ENCODE measurements around the gene HERC5.

The HERC5 gene

DNA sequence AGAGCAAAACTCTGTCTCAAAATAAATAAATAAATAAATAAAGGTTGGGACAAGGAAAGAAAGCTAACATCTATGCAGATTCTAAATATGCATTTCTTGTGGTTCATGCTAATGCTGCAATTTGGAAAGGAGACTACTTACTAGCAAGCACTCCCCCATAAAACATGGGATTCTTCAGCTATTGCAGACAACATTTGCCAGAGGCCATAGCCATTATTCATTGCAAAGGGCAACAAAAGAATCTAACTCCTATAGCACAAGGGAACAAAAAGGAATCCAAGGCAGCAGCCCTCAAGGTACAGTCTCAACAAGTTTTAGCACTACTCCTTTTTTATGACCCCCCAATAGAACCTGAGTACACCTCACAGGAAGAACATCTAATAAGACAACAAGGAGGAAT lies 8.0 kb upstream of the HERC5 start:
- DNase-seq, result no peak

DNA sequence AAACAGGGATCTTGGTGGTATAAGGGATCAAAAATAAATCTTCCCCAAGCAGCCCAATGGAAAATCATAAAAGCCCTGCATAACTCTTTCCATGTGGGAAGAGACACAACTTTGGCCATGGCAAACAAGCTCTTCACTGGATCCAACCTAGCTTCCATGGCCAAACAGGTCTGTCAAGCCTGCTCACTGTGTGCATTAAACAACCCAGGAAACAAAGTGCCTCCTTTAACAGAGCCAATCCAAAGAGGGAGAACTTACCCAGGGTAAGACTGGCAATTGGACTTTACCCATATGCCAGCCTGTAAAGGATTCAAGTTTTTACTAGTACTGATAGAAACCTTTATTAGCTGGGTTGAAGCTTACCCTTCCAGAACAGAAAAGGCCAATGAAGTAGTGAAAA lies 7.6 kb upstream of the HERC5 start:
- no peak for DNase-seq

DNA sequence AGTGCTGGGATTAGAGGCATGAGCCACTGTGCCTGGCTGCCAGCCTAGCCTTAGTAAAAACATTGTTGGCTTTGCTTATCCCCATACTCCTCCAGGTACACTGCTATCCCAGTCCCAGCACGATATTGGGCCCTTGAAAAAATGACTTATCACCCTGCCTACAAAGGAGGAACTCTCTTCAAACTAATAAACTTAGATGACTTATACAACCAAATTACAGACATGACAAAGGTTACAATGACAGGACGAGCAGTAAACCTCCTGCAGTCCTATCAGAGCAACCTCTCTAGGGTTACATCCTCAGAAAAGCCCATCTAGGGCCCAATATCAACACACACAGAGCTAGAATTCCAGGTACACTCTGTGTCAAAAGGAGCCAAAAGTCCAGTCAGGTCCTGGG lies 5.7 kb upstream of the HERC5 start:
- DNase-seq, result no peak

DNA sequence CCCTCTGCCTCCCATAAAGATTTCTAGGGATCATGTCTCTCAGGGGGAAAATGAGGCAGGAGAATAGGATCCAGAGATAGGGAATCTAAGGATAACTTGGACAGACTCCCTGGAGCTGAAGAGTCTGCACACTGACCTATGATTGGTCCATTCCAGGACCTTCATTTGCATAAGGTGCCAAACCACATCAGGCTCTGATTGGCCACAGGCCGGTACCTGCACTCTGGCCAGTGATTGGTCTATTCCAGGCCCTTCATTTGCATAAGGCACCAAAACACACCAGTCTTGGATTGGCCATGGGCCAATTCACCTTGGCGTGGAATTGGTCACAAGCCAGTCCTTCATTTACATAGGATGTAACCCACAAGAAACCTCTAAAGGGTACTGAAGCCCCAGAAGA lies 4.0 kb upstream of the HERC5 start:
- DNase-seq, result no peak

DNA sequence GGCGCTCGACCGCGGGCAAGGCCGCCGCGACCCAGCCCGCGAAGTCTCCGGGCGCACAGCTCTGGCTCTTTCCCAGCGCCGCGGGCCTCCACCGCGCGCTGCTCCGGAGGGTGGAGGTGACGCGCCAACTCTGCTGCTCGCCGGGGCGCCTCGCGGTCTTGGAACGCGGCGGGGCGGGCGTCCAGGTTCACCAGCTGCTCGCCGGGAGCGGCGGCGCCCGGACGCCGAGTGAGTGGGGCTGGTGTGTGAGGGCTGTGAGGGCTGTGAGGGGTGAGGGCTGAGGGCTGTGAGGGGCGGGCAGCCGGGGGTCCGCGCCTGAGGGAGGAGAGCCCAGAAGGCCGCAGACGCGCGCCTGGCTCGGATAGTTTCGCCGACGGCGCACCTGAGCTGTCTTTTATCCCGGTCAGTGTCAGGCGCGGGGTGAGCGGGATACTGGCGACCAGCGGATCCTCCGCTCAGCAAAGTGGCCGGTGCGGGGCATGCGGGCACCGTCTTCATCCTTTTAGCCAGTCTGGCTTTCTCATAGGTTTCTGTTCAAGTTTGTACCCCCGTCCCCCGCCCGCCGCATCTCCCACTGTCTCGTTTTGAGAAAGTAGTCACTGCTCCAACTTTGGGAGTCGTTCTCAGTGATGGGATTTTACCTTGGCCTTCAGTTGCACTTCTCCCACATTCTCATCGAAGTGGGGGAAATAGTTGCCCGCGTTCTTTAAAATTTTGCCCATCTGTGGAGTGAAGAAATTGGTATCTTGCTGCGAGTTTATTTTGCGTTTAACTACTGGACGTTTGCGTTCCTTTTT lies 586 bp downstream of the HERC5 start:
- peak in 3 of 5 donors; percentile 14 to 52 (median 39) for DNase-seq

DNA sequence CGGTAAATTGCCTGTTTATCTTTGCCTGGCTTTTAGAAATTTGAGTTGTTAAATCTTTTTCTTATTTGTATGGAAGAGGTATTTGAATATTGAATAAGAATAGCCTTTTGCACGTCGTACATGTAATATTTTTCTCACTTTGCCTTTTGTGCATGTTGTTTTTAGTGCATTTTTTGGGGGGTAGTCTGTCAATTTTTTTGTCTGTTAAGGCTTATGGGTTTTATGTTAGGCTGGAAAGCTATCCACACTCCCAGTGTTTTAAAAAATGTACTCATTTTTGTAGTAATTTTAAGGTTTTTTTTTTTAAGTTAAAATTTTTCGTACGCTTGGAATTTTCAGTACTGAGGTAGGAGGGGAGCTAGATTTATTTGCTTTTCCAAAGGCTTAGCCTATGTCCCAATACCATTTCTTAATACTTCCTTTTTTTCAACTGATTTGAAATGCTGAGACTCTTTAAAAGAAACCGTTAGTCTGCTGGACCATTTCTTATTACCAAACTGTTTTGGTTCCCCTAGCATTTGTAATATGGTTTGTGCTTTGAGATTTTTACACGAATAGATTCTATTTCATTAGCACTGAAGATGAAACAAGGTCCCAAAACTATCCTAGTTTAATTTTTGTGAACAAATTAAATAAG lies 1.3 kb downstream of the HERC5 start:
- no peak for DNase-seq

- no peak for DNase-seq
These were observed 8.8 kb downstream of the HERC5 start for GRCh38 chr4:88465653-88466192.

- DNase-seq, result no peak
These were observed 10.5 kb downstream of the HERC5 start for GRCh38 chr4:88467392-88467791.

DNA sequence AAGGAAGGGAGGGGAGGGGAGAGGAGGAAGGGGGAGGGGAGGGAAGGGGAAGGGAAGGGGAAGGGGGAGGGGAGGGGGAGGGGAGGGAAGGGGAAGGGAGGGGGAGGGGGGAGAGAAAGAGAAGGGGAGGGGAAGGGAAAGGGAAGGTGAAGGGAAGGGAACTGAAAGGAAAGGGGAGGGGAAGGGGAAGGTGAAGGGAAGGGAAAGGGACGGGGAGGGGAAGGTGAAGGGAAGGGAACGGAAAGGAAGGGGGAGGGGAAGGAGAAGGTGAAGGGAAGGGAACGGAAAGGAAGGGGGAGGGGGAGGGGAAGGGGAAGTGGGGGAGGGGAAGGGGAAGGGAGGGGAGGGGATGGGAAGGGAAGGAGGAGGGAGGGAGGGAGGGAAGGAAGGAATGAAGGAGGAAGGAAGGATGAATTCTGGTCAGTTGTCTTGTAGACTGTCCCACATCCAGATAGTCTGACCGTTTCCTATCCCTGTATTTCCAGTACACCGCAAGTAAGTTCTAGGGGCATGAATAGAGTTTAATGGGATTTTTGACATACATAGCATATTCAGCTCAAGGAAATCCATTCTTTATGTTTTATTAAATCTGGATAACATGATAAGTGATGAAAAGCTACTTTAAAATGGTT lies 20.4 kb downstream of the HERC5 start:
- DNase-seq, result no peak

- no peak for DNase-seq
These were observed 21.3 kb downstream of the HERC5 start for GRCh38 chr4:88478247-88478646.

GRCh38 chr4:88481537-88481936 lies 24.6 kb downstream of the HERC5 start:
- DNase-seq, result no peak

DNA sequence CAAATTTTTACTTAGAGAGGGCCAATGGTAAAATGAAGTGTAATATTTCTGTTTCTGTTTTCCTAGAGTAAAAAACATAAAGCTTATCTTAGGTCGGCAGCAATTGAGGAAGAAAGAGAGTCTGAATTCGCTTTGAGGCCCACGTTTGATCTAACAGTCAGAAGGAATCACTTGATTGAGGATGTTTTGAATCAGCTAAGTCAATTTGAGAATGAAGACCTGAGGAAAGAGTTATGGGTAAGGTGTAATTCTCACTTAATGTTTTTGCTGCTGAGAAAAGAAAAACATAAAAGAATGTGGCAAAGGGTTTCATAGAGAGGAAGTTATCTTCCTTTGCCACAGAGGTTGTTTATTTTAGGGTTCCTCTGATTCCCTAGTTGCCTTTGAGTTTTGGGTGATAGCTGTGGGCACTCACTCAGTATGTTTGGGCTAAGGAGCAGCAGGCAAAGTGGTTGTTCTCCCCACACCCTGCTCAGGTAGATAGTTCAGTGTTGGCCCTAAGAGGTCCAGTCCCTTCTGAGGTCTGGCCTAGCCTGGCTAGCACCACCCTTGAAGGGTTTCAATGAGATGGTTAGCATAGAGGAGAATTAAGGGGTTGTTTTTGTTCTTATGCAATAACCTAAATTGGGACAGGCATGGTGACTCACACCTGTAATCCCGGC lies 32.3 kb downstream of the HERC5 start:
- DNase-seq, result no peak

GRCh38 chr4:88497859-88498409 lies 41.0 kb downstream of the HERC5 start:
- DNase-seq, result no peak

DNA sequence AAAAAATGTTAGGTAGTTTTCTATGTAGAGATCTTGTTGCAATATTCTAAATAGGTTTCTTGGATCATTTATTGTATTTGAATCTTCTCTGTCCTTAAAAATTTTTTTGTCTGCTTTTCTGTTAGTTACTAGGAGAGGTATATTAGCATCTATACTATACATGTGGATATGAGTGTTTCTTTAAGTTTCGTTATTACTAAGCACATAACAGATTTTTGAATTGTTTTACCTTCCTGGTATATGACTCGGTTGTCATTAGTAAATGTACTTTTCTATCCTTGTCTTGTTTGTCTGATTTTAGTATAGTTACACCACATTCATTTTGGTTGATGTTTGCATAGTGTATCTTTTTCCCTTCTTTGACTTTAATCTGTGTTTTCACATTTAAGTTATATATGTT lies 46.4 kb downstream of the HERC5 start:
- DNase-seq, result no peak

DNA sequence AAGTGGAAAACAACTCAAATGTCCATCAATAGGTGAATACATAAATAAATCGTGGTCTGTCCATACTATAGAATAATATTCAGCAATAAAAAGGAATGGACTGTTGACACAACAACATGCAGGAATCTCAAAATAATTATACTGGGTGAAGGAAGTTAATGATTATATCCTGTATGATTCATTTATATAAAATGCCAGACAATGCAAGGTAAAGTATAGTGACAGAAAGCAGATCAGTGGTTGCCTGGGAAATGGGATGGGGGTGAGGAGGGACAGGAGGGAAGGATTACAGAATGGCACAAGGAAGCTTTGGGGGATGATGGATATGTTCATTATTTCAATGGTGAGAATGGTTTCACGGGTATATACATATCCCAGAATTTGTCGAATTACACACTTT lies 54.3 kb downstream of the HERC5 start:
- no peak for DNase-seq

DNA sequence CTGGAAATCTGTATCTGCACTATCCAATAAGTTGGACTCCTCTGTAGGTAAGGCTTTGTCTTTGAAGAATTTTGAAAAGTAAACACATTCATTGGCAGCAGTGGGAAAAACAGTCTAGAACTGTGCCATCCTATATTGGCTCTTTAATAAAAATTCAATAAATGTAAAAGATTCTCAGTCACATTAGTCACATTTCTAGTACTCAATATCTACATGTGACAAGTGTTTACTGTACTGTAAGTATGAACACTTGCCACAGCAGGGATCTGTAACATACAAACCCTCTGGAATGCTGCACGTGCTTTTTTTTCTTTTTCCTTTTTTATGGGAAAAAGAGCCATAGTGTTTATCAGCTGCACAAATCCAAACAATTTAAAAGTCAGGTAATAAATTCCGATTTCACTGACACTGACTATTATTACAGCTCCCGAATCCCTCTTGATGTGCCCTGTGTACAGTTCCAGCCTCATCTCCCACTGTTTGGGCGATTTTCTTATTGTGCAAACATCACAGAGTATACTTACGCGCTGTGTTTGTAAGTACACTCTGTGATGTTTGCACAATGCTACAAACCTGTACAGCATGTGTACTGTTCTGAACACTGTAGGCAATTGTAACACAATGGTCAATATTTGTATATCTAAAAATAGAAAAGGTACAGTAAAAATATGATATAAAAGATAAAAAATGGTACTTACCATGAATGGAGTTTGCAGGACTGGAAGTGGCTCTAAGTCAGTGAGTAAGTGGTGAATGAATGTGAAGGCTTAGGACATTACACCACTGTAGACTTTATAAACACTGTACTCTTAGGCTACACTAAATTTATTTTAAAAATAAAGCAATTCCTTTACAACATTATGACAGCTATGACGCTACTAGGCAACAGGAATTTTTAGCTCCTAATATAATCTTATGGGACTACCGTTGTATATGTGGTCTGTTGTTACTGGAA lies 57.9 kb downstream of the HERC5 start:
- DNase-seq, result no peak

DNA sequence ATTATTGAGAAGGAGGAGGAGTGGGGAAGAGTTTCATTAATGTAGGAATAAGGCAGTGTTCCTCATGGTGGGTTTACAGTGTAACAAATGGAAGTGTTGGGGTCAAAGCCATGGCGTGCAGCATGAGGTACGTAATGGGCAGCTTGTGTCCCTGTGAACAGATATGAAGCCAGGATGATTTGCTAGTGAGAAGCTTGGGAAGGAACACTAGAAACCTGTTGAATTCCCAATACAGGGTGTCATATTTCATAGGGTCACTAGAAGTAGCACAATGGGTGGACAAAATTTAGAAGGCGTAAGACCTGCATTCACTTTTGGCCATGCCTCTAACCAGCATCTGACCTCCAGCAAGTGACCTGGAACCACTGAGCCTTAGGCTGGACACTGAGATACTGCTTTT lies 59.8 kb downstream of the HERC5 start:
- DNase-seq, result no peak

DNA sequence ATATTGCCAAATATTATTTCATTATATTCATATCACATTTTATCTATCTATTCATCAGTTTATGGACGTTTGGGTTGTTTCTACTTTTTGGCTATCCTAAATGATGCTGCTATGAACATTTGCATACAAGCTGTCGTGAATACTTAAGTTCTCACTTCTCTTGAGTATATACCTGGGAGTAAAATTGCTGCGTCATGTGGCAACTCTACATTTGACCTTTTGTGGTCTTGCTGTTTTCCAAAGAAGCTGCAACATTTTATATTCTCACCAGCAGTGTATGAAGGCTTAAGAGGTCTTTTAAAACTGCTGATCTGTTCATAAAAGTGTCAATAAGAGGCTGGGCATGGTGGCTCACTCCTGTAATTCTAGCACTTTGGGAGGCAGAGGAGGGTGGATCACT lies 60.9 kb downstream of the HERC5 start:
- DNase-seq, result no peak

DNA sequence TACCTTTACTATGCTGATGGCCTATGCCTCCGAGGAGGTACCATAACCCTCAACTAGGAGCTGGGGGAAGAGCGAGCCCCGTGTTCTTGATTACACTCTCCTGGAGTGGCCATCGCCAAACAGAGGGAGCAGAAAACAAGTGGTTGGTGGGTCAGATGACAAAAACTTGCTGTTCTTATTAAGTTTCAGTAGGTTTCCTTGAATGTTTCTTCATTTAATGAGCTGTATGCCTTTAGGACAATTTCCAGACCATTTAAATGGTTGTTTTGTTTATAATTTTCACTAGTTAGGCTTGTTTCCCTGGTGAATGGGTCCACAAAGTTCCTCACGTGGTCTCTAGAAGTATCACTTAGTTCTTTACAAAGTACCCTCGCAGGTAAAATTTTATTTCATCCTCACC lies 62.0 kb downstream of the HERC5 start:
- DNase-seq, result no peak

DNA sequence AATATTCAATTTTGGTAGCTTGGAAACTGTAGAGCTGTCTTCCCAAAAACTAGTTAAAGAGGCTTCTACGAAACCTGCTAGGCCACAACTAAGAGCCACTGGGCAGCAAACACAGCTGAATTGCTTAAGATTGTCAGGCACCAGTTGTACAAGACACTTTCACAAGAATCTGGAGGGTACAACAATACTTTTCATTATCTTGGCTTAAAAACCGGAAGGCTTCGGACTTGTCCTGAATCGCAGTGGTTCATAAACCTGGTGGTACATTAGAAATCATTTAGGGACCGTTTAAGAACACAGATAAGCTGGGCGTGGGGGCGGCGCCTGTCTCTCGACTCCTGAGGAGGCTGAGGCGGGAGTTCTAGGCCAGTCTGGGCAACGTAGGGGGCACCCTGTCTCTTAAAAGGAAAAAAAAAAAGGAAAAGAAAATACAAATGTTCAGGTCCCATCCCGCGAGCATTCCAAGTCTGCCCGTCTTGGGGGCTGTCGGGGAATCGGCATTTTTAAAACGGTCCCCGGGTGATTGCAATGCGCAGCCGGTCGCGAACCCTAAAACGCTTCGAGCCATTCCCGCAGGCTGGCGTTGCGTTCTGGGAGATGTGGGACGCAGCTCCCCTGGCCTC lies 65.9 kb downstream of the HERC5 start:
- DNase-seq, result peak in 2 of 5 donors; percentile 10 to 20

Measured in T-helper 1 cell (primary cell).